DND-41 (cell line): Measurements from ENCODE around the gene IDH2.

ENCODE experiments used
- CTCF ChIP-seq: IDR thresholded peaks from 2 replicates; pipeline ENCODE4 v1.5.1; 2012; ENCODE audit warnings: borderline replicate concordance, low read length, moderate library complexity, mild to moderate bottlenecking; ENCODE audit not compliant: poor library complexity, severe bottlenecking; ENCODE audit errors: extremely low read depth
- EZH2 ChIP-seq: IDR thresholded peaks from 3 replicates; pipeline ENCODE4 v1.6.1; 2012; ENCODE audit warnings: borderline replicate concordance, low read depth, mild to moderate bottlenecking, moderate library complexity, low read length, inconsistent platforms; ENCODE audit not compliant: severe bottlenecking

- no peak for TF ChIP-seq CTCF
- no peak for TF ChIP-seq EZH2
Observed at GRCh38 chr15:90063770-90064247, 38.5 kb downstream of the IDH2 start.
